ENCODE measurements around the gene LGALS16.
"Not testable (repeated sequence)": the region's sequence is repeated elsewhere in the genome, so short reads cannot be mapped to it uniquely, and the experiment has no call there.

Gene LGALS16

DNA sequence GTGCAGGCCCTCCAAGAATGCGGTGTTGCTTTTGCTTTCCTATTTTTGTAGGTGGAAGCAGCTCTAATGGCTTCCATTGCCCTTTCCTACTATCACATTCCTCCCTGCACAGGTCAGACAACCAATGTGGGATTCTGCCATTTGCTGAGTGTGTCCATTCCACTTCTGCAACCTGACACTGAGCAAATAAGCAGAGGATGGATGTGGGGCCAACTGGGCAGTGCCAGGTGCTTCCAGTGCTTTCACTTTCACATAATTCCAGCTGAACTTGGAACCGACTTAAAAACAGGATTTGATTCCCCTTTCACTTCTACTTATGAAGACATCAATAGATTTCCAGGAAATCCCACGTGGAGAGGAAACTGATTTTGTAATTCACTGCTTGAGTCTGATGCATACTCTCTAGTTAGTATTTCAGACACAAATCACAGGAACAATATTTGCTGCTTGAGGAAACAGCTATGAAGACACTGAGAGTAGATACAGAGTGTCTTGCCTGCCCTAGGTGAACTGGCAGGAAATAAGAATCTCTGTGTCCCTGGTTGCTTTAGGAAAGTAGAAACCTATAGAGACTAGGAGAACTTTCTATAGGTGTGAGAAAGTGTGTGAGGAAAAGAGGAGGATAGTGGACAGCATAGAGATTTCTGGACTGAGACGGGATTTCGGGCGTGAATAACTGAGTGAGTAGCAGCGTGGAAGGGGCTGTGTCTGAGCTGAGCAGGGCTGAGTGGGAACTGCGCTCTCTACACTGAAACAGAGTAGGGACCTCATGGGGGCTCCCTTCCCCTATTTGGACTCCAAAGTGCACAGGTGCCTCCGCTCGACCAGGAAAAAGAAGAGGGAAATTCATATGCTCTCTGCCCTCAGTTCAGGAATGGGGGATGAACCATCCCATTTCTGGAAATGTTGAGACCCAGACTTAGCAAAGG is 22.5 kb downstream of the LGALS16 start:
- DNase-seq (ENCODE audit: low read depth in 1 of 2, low spot score in 1 of 2) = no peak

DNA sequence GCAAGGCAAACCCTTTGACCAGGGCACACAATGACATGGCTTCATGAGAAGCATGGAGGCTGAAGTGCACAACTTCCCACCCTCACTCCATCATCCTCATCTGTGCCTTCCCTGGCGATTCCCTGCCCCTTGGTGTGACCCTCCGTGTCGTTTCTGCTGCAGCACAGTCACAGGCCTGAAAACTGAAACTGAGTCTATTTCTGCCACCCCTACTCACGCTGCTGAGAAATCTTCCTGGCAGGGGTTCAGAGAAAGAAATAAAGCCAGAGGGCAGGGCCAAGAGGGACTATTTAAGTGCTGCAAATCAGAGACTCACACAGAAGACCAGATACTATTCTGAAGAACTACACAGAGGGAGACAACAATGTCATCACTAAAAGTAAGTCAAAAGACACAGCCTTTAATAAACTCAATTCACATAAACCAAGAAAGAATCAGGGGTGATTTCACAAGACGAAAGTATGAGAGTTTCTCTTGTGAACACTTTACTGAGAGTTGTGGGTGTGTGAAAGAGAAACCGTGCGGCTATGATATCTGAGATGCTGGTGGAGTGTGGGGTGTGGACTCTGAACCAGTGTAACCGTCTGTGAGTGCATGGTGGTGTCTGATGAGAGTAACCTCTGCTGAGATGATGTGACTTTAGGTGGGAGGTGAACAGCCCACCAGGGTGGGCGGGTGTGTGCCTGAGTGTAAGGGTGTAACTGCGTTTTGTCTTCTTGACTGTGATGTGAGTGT is 23.5 kb downstream of the LGALS16 start:
- DNase-seq (ENCODE audit: low read depth in 1 of 2, low spot score in 1 of 2) = peak in 1 of 2 donors; percentile 21

DNA sequence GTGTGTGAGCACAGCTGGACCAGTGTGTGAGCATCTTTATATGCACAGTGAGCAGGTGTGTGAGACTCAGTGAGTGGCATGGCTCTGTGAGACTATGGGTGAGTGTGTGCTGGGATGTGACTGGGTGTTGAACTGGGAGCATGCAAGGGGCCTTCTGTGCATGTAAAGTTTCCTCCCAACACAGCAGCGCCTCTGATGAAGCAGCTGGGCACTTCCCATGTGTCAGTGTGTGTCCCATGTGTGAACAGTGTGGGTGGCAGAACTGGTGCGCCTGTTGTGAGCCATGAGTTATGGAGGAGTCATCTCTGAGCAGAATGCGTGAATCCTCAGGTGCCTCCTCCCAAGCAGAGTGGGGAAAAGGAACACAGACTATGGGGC is 24.1 kb downstream of the LGALS16 start:
- DNase-seq (ENCODE audit: low read depth in 1 of 2, low spot score in 1 of 2) = peak in 1 of 2 donors; percentile 31

GRCh38 chr19:39680593-39680992 is 24.9 kb downstream of the LGALS16 start:
- DNase-seq (ENCODE audit: low read depth in 1 of 2, low spot score in 1 of 2) = no peak

DNA sequence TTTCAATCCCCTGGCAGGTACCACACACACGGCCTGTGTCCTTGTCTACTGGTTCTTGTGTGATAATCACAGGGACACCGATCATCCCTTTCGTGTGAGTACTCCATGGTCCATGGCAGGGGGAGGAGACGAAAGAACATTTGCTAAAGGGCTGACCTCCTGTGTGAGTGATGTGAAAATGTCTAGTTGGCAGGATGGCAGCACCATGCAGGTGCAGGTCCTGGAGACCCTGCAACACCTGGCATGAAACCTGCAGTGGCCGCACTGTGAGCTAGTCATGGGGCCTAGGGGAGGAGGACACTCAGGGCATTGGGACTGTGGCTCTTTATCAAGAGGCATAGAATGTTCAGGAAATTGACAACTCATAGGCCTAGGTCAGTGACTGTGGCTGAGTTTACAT is 25.7 kb downstream of the LGALS16 start:
- no peak for DNase-seq (ENCODE audit: low read depth in 1 of 2, low spot score in 1 of 2)

DNA sequence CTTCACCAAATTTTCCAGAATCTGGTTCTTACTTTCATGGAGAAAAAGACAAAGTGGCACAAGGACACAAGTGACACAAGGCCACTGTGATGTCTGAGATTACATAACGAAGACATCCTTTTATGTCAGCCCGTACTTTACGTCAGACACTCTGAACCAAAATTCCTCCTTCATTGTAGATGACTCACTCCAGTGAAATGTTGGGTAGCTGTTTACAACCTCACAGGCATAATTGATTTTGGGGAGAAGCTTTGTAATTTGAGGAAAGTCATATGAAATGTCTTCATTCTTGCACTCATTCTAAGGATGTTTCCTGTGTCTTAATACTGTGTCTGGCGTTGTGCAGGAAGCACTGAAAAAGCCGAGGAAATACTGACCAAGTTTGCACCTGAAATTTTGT is 28.6 kb downstream of the LGALS16 start:
- DNase-seq (ENCODE audit: low read depth in 1 of 2, low spot score in 1 of 2) = no peak

- DNase-seq (ENCODE audit: low read depth in 1 of 2, low spot score in 1 of 2) = no peak
These were observed 31.0 kb downstream of the LGALS16 start for GRCh38 chr19:39686739-39687138.

DNA sequence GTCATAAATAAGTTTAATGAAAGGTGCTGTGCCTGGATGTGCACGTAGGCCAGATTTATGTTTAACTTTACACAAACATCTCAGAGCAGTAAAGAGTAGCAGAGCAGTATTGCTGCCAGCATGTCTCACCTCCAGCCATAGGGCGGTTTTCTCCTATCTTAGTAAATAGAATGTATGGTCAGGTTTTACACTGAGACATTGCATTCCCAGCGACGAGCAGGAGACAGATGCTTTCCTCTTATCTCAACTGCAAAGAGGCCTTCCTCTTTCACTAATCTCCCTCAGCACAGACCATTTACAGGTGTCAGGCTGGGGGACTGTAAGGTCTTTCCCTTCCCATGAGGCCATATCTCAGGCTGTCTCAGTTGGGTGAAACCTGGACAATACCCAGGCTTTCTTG is 32.9 kb downstream of the LGALS16 start:
- not testable (repeated sequence) for DNase-seq (ENCODE audit: low read depth in 1 of 2, low spot score in 1 of 2)

DNA sequence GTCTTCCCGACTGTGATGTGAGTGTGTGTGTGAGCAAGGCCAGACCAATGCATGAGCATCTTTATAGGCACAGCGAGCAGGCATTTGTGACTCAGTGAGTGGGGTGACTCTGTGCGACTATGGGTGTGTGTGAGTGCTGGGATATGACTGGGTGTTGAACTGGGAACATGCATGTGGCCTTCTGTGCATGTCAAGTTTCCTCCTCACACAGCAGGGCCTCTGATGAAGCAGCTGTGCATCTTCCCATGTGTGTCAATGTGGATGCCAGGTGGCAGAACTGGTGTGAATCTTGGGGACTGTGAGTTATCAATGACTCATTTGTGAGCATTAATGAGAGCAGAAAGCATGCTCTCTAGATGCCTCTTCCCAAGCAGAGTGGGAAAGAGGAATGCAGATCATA is 36.5 kb downstream of the LGALS16 start:
- DNase-seq (ENCODE audit: low read depth in 1 of 2, low spot score in 1 of 2) = no peak

DNA sequence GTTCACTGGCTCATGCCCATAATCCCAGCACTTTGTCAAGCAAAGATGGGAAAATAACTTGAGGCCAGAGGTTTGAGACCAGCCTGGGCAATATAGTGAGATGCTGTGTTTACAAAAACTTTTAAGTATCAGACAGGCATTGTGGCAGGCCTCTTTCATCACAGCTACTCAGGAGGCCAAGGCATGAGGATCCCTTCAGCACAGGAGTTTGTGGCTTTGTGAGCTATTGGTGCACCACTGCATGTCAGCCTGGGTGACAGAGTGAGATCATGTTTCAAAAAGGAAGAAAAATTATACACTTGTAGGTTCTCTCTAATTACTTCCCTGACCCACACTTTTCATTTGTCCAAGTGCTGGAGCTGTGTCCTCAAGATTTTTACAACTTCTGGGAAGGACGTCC is 37.1 kb downstream of the LGALS16 start:
- DNase-seq (ENCODE audit: low read depth in 1 of 2, low spot score in 1 of 2) = no peak

GRCh38 chr19:39695759-39696158 is 40.0 kb downstream of the LGALS16 start:
- DNase-seq (ENCODE audit: low read depth in 1 of 2, low spot score in 1 of 2) = no peak

DNA sequence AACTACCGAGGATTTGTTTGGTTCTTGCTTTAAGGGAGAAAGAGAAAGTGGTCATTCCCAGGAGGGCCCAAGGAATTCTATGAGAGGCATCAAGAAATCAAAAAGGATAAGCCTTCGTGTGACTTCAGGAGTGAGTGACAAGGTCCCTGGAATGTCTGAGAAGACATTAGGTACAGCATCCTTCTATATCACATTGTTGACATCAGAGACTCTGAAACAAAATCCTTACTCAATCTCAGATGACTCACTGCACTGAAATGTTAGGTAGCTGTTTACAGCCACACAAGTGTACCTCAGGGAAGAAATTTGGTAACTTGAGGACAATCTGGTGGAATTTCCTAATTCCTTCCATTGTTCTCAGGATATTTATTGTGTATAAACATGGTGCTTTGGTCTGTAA is 40.7 kb downstream of the LGALS16 start:
- DNase-seq (ENCODE audit: low read depth in 1 of 2, low spot score in 1 of 2) = no peak

DNA sequence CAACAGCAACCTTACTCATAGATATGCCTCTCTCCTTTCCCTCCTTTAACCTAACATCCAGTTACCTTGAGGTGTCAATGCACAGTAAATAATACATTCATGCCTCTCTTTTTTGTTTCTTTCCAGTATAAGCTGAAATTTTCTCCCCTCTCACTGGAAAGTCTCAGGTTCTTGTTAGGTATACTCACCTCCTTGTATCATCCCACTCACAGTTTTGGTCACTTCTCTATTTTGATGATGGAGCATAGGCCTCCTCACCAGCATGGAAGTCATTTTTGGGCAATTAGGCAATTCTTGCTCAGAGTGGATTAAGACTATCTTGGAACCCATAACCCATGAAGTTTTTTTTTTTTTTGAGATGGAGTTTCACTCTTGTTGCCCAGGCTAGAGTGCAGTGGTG is 42.8 kb downstream of the LGALS16 start:
- no peak for DNase-seq (ENCODE audit: low read depth in 1 of 2, low spot score in 1 of 2)

DNA sequence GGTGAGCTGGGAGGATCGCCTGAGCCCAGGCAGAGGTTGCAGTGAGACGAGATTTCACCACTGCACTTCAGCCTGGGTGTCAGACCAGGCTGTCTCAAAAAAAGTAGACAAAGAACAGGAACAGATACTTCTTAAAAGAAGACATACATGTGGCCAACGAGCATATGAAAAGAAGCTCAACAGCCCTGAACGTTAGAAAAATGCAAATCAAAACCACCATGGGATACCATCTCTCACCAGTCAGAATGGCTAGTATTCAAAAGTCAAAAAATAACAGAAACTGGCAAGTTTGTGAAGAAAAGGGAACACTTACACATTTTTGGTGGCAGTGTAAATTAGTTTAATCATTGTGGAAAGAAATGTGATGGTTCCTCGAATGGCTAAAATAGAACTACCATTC is 45.6 kb downstream of the LGALS16 start:
- DNase-seq (ENCODE audit: low read depth in 1 of 2, low spot score in 1 of 2) = no peak

- DNase-seq (ENCODE audit: low read depth in 1 of 2, low spot score in 1 of 2) = no peak
These were observed 48.7 kb downstream of the LGALS16 start, which contains the start of gene LGALS14 for GRCh38 chr19:39704181-39705044. TSS of gene LGALS14 (plus strand) at chr19:39704481. CDS start at chr19:39704529, 48 bp downstream.

DNA sequence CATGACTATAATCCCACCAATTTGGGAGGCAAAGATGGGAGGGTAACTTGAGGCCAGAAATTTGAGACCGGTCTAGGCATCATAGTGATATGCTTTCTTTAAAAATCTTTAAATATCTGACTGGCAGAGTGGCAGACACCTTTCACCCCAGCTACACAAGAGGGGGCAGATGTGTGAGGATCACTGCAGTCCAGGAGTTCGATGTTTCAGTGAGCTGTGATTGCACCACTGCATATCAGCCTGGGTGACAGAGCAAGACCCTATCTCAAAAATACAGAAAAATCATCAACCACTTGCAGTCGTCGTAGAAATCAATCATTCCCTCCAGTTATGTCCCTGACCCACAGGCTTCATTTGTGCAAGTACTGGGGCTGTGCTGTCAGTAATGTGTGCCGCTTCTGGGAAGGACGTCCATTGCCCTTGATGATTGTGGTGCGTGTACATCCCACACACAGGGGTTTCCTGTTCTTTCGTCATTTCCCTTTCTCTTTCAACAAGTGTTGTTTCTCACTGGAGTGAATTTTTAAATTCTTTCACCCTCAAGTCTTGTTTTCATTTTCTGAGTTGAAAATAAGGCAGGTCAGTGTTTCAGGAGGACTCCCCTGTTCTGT is 50.0 kb downstream of the LGALS16 start:
- no peak for DNase-seq (ENCODE audit: low read depth in 1 of 2, low spot score in 1 of 2)

DNA sequence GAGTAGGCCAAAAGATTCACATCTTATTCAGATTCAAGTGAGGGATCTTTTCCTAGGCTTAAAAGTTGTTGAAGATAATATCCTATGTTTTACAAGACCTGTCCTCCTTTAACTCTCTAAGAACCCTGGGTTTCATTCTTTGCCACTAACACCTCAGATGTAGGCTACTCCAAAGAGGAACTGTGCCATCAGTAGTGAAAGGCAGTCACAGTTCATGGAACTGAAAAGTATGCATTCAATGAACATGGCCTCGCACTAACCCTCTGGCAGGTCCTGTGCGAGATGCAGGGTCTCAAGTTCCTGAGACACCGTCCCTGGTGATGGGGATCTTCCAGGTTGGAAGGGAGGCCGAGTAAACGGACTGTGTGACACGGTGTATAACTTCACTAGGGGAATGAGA is 52.9 kb downstream of the LGALS16 start:
- DNase-seq (ENCODE audit: low read depth in 1 of 2, low spot score in 1 of 2) = no peak

- no peak for DNase-seq (ENCODE audit: low read depth in 1 of 2, low spot score in 1 of 2)
These were observed 53.5 kb downstream of the LGALS16 start for GRCh38 chr19:39709026-39709872.

Measured in stimulated activated CD4-positive, alpha-beta T cell treated with anti-CD3 and anti-CD28 coated beads, Interleukin-15, amount 100 ng/mL, for 1 hour (primary cell).